Caco-2 (cell line): ENCODE results near the gene PI4K2B. TPM values are rescaled to one million over a fixed set of nuclear protein-coding genes. Genes with fewer than 3 reads are reported as not detected.
A peak's percentile ranks its signal among the peaks of the same experiment; 100 is the strongest.

Source experiments
- BruUV-seq: library from RNA; stranded (reverse); fragments of 400-500 nt; replicated peaks from 2 replicates; lab custom pipeline; 2021; lab: Mats Ljungman, UMichigan
- CTCF ChIA-PET: fragments of 300-600 bp; sonication (Branson Sonifier 250); formaldehyde crosslinking; loops from one replicate; lab custom pipeline; 2022; ENCODE audit warnings: antibody characterized with exemption; lab: Charles Lee
- POLR2A ChIA-PET: fragments of 300-600 bp; sonication (Branson Sonifier 250); formaldehyde crosslinking; loops from one replicate; lab custom pipeline; 2022; ENCODE audit warnings: antibody characterized with exemption; lab: Charles Lee
- DNase-seq, 2 experiments: peaks; one replicate each; pipeline versions ENCODE4 v3.0.0 to v3.0.0-alpha.2; 2020 to 2022
- H3K27me3 ChIP-seq: replicated peaks from 2 replicates; pipeline ENCODE4 v1.6.0; 2011; ENCODE audit warnings: low read length; ENCODE audit not compliant: control insufficient read depth, insufficient read depth
- H3K36me3 ChIP-seq: 2 replicates; pipeline ENCODE4 v1.5.1; 2011; ENCODE audit warnings: low read length; ENCODE audit not compliant: control insufficient read depth, insufficient read depth
- H3K4me1 ChIP-seq: fragments of 250-450 bp; sonication (Bioruptor Pico); 2 replicates; pipeline ENCODE4 v1.5.1; 2020; ENCODE audit warnings: mild to moderate bottlenecking
- H3K4me3 ChIP-seq: 2 replicates; pipeline ENCODE4 v1.5.1; 2011; ENCODE audit warnings: low read depth, mild to moderate bottlenecking, control low read depth, low read length
- H3K9me3 ChIP-seq: fragments of 250-450 bp; sonication (Bioruptor Pico); 2 replicates; pipeline ENCODE4 v1.5.1; 2020; ENCODE audit warnings: mild to moderate bottlenecking, moderate library complexity
- H3K27ac Mint-ChIP-seq: one replicate; pipeline ENCODE4 v1.8.0; 2022; ENCODE audit warnings: mixed read lengths; ENCODE audit not compliant: unreplicated experiment
- H3K27me3 Mint-ChIP-seq: one replicate; pipeline ENCODE4 v1.8.0; 2022; ENCODE audit warnings: mixed read lengths; ENCODE audit not compliant: insufficient read depth, unreplicated experiment
- H3K36me3 Mint-ChIP-seq: one replicate; pipeline ENCODE4 v1.8.0; 2022; ENCODE audit warnings: mild to moderate bottlenecking, mixed read lengths; ENCODE audit not compliant: insufficient read depth, unreplicated experiment
- H3K4me1 Mint-ChIP-seq: one replicate; pipeline ENCODE4 v1.8.0; 2022; ENCODE audit warnings: low read depth, mixed read lengths; ENCODE audit not compliant: unreplicated experiment
- H3K4me3 Mint-ChIP-seq: one replicate; pipeline ENCODE4 v1.8.0; 2022; ENCODE audit warnings: mild to moderate bottlenecking, moderate library complexity, mixed read lengths; ENCODE audit not compliant: unreplicated experiment
- H3K9me3 Mint-ChIP-seq: one replicate; pipeline ENCODE4 v1.8.0; 2022; ENCODE audit warnings: mixed read lengths; ENCODE audit not compliant: unreplicated experiment
- intact Hi-C: fragments of 100-400 bp; cut with micrococcal nuclease; formaldehyde crosslinking; loops from one replicate; pipeline ENCODE4 v1.10.0; 2022; ENCODE audit not compliant: unreplicated experiment
- total RNA-seq: library from RNA; stranded (reverse); gene quantifications from 2 replicates; pipeline ENCODE4 v1.2.3, GENCODE V29; 2022
- TF ChIP-seq, protein P1 (sequence below), 2 experiments: fragments of 200-600 bp in 1 of 2; IDR thresholded peaks; 1 replicate in 1 of 2; 2 replicates in 1 of 2; pipeline versions ENCODE4 v1.5.1 to v1.8.0; 2011 to 2022; ENCODE audit warnings: antibody characterized with exemption in 1 of 2, control low read depth in 1 of 2, inconsistent platforms in 1 of 2, low read depth in 1 of 2, low read length in 1 of 2, mild to moderate bottlenecking in 1 of 2, moderate library complexity in 1 of 2; ENCODE audit not compliant: insufficient read depth in 1 of 2, severe bottlenecking in 1 of 2, unreplicated experiment in 1 of 2

Gene PI4K2B
- total RNA-seq, 1 experiment from 2014 or later, result 25.0 TPM

GRCh38 chr4:25310803-25311166 lies 77.0 kb downstream of the PI4K2B start:
- no peaks in the 10 kb centered on the region for H3K27me3 ChIP-seq
- no peaks in the 10 kb centered on the region for H3K36me3 ChIP-seq
- H3K9me3 Mint-ChIP-seq, result no peaks in the 10 kb centered on the region
- H3K4me3 ChIP-seq, result no peak overlapping the region
- TF ChIP-seq, protein P1, sequence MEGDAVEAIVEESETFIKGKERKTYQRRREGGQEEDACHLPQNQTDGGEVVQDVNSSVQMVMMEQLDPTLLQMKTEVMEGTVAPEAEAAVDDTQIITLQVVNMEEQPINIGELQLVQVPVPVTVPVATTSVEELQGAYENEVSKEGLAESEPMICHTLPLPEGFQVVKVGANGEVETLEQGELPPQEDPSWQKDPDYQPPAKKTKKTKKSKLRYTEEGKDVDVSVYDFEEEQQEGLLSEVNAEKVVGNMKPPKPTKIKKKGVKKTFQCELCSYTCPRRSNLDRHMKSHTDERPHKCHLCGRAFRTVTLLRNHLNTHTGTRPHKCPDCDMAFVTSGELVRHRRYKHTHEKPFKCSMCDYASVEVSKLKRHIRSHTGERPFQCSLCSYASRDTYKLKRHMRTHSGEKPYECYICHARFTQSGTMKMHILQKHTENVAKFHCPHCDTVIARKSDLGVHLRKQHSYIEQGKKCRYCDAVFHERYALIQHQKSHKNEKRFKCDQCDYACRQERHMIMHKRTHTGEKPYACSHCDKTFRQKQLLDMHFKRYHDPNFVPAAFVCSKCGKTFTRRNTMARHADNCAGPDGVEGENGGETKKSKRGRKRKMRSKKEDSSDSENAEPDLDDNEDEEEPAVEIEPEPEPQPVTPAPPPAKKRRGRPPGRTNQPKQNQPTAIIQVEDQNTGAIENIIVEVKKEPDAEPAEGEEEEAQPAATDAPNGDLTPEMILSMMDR (IDR thresholded peaks at IDR 0.05; ENCODE audit: insufficient read depth in 1 of 2, low read depth in 1 of 2, low read length in 1 of 2, severe bottlenecking in 1 of 2, unreplicated experiment in 1 of 2), result no peak
- POLR2A ChIA-PET, result no interaction called here
- CTCF ChIA-PET, result no interaction called here
- H3K36me3 Mint-ChIP-seq, result peaks cover 15% of the 10 kb centered on the region
- intact Hi-C loops, result loop anchor here (5.0 kb wide), 1 partner anchor 57 kb away; no protein-coding TSS in a partner anchor
- H3K27ac Mint-ChIP-seq, result no peak overlapping the region
- H3K4me3 Mint-ChIP-seq, result no peak overlapping the region
- DNase-seq, result no peak
- peaks cover 15% of the 10 kb centered on the region for H3K4me1 ChIP-seq
- H3K9me3 ChIP-seq, result no peaks in the 10 kb centered on the region
- peaks cover 7% of the 10 kb centered on the region for H3K4me1 Mint-ChIP-seq
- no TSS peak for BruUV-seq
- no peaks in the 10 kb centered on the region for H3K27me3 Mint-ChIP-seq

- POLR2A ChIA-PET, result interaction anchor here (0.5 to 1.8 kb wide), 10 partner anchors 10 to 316 kb away, joined by 3 to 17 read pairs (median 4); partner anchors contain the start of genes PI4K2B and SEPSECS
- H3K27me3 Mint-ChIP-seq, result no peaks in the 10 kb centered on the region
Measured at GRCh38 chr4:25312496-25313200, 78.8 kb downstream of the PI4K2B start, which contains the start of gene ZCCHC4. TSS of gene ZCCHC4 (plus strand) at chr4:25312774. CDS start at chr4:25312810, 36 bp downstream.

More at GRCh38 chr4:25312496-25313200, 78.8 kb downstream of the PI4K2B start, which contains the start of gene ZCCHC4:
- Mint-ChIP-seq H3K36me3 (peaks cover 16% of the 10 kb centered on the region), H3K4me1 (peaks cover 7% of the 10 kb centered on the region), H3K9me3 (no peaks in the 10 kb centered on the region), H3K27ac (peak within 1 kb of the TSS; percentile 100), H3K4me3 (peak within 1 kb of the TSS; percentile 98)
- H3K27me3 ChIP-seq, result no peaks in the 10 kb centered on the region
- H3K4me3 ChIP-seq, result peak within 1 kb of the TSS; percentile 78
- BruUV-seq, result TSS peak; percentile 74
- CTCF ChIA-PET, result interaction anchor here (0.6 to 1.9 kb wide), 22 partner anchors 9 to 283 kb away, joined by 3 to 34 read pairs (median 4); partner anchors contain the start of genes ANAPC4, PI4K2B and SEPSECS
- TF ChIP-seq, protein P1 (IDR thresholded peaks at IDR 0.05; ENCODE audit: insufficient read depth in 1 of 2, low read depth in 1 of 2, low read length in 1 of 2, severe bottlenecking in 1 of 2, unreplicated experiment in 1 of 2), result peak; percentile 88 to 97
- intact Hi-C loops, result loop anchor here (1.0 to 5.0 kb wide), 5 partner anchors 12 to 151 kb away; partner anchors contain the start of genes ANAPC4 and PI4K2B
- peak; percentile 84 to 90 for DNase-seq
- H3K4me1 ChIP-seq, result peaks cover 15% of the 10 kb centered on the region
- no peaks in the 10 kb centered on the region for H3K36me3 ChIP-seq
- H3K9me3 ChIP-seq, result no peaks in the 10 kb centered on the region
